GM12865 (cell line): ENCODE results near the gene ZNRF3.

ENCODE experiments used
- DNase-seq: peaks from one replicate; pipeline ENCODE4 v3.0.0; 2010; ENCODE audit warnings: low read depth
- H3K4me3 ChIP-seq: 2 replicates; pipeline ENCODE4 v1.5.1; 2011; ENCODE audit warnings: mild to moderate bottlenecking, low read depth, low read length, control low read depth
- TF ChIP-seq, protein P1 (sequence below): IDR thresholded peaks from 2 replicates; pipeline ENCODE4 v1.5.1; 2011; ENCODE audit warnings: low read length, control low read depth, low read depth, inconsistent platforms; ENCODE audit not compliant: insufficient read depth; ENCODE audit errors: missing control alignments

The ZNRF3 gene

DNA sequence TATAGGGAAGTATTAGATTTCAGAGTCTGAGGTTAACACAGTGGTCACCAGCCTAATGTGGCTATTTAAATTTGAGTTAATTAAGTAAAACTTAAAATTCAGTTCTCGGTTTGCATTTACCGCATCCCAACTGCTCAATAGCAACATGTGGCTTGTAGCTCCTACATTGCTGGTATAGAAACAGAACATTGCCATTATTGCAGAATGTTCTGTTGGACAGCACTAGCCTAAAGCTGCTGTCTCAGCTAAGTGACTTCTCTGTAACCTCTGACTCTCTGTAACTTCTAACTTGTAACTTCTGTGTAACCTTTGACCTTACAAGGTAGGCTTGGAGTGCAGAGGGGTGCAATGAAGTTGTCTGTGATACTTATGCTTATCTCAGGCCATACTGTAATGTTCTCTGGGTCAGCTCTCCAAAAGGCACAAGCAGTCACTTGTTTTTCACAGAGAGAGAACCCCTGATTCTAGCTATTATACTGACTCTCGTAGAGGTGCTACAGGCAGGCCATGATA, 78.7 kb downstream of the ZNRF3 start:
- TF ChIP-seq, protein P1, sequence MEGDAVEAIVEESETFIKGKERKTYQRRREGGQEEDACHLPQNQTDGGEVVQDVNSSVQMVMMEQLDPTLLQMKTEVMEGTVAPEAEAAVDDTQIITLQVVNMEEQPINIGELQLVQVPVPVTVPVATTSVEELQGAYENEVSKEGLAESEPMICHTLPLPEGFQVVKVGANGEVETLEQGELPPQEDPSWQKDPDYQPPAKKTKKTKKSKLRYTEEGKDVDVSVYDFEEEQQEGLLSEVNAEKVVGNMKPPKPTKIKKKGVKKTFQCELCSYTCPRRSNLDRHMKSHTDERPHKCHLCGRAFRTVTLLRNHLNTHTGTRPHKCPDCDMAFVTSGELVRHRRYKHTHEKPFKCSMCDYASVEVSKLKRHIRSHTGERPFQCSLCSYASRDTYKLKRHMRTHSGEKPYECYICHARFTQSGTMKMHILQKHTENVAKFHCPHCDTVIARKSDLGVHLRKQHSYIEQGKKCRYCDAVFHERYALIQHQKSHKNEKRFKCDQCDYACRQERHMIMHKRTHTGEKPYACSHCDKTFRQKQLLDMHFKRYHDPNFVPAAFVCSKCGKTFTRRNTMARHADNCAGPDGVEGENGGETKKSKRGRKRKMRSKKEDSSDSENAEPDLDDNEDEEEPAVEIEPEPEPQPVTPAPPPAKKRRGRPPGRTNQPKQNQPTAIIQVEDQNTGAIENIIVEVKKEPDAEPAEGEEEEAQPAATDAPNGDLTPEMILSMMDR, result no peak
- DNase-seq, result no peak
- H3K4me3 ChIP-seq, result no peak overlapping the region

DNA sequence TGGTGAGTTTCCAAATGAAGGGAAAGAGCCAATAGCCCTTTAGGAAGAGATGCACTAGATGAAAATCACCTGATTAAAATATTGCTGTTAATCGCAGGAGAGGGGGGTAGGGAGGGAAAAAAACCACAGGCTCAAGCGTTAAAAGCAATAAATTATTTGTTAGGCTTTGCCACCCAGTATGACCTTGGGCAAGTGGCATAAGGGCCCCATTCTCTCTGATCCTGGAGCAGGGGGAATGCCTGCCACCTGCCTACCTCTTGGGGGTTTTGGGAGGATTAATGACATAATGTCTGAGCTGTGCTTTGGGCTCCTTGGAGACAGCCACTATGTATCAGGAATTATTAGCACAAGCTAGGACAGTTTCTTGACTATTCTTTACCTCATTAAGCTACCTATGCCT, 80.0 kb downstream of the ZNRF3 start:
- DNase-seq, result no peak
- TF ChIP-seq, protein P1, result no peak

DNA sequence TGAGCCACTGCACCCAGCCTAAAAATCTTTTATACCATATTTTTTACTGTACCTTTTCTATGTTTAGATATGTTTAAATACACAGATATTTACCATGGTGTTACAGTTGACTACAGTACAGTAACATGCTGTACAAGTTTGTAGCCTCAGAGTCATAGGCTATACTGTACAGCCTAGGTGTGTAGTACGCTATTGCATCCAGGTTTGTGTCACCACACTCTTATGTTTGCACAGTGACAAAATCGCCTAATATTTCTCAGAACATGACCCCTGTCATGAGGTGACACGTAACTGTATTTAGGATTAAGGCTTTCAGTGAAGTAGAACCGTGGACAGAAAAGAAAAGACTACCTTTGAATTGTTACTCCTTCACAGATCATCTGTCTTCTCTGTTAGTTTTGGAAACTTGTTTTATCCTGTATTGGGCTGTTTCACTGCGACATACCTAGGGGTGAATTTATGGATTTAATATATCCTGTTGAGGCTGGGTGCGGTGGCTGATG, 83.8 kb downstream of the ZNRF3 start:
- no peak for DNase-seq
- no peak overlapping the region for H3K4me3 ChIP-seq
- TF ChIP-seq, protein P1, result no peak

More for the DNA sequence above, 80.0 kb downstream of the ZNRF3 start:
- no peak overlapping the region for H3K4me3 ChIP-seq

DNA sequence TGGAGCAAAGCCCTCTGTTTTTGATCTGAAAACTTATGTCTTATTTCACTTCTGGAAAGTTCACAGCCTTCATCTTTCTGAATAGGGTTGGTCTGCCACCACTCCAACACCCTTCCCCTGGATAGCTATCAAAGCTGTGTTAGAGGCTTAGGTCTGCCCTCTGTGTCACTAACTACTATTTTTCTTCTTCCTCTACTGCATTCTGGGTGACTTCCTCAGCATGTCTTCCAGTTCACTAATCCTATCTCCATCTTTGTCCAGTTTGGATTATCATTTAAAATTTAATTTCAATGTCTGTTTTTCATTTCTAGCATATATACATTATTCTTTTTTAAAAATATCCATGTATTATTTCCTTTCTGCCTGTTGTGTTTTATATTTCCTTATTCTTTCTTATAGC, 84.6 kb downstream of the ZNRF3 start:
- TF ChIP-seq, protein P1, result no peak
- no peak overlapping the region for H3K4me3 ChIP-seq
- DNase-seq, result no peak

DNA sequence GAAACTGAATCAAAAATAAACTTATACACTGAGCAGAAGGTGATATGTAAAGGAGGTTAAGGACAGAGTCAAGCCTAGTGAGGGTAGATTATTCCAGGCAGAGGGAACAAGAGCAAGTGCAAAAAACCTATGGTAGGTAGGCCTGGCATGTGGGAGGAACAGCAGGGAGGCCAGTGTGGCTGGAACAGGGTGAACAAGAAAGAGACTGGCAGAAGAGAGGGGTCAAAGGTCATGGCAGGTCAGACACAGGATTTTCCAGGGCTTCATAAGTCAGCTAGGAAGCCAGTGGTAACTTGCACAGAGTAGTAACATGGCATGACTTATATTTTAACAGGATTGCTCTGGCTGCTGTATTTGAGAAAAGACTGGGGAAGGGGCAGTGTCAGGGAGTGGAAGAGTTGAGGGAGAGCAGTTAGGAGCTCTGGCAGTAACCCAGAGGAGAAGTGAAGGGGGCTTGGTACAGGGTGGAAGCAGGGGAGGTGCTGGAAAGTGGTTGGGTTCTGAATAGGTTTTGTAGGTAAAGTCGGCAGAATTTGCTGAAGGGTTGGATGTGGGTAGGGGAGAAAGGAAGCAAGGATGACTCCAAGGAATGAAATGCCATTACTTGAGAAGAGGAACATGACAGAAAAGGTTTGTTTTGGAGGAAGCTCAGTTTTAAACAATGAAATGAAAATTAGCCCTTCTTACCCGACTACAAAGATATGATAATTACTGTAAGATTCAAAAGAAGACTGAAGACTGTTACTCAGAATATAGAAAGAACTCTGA, 86.2 kb downstream of the ZNRF3 start:
- TF ChIP-seq, protein P1, result no peak
- H3K4me3 ChIP-seq, result no peak overlapping the region
- DNase-seq, result no peak

DNA sequence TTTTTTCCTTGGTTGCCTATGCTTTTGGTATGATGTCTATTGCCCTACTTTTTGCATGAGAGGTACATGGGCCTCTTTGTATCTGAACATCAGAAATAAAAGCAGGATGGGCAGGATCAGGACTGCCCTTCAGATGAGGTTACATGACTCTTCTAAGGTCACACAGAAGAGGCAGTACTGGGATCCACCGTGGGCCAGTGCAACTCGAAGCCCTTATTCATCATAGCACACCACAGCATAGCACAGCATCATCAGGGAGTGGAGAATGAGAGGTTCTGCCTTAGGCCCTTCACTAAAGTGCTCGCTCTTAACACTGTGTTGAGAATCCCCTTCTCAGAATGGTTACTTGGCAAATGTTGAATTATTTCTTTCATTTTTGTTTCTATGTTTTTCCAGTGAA, 90.0 kb downstream of the ZNRF3 start:
- TF ChIP-seq, protein P1, result no peak
- no peak for DNase-seq
- no peak overlapping the region for H3K4me3 ChIP-seq
